Liver (tissue), 9 donors: ENCODE results near the gene GALNTL6. TPM values are rescaled to one million over a fixed set of nuclear protein-coding genes. Genes with fewer than 3 reads are reported as not detected.

ENCODE experiments used
- DNase-seq: peaks from one replicate; pipeline ENCODE4 v3.0.0-alpha.2; 2017; ENCODE audit warnings: low spot score
- H3K27ac ChIP-seq, 2 donors: one replicate each; pipeline ENCODE4 v1.7.0; 2013; ENCODE audit warnings: inconsistent platforms in 2 of 2, low read length in 2 of 2, control low read depth in 1 of 2, low read depth in 1 of 2, mild to moderate bottlenecking in 1 of 2
- H3K27me3 ChIP-seq, 4 donors: one replicate each; pipeline versions ENCODE4 v1.6.1 to v1.7.0; 2013; ENCODE audit warnings: low read length in 3 of 4, inconsistent platforms in 1 of 4, mild to moderate bottlenecking in 1 of 4, moderate library complexity in 1 of 4; ENCODE audit not compliant: control insufficient read depth in 4 of 4, insufficient read depth in 4 of 4
- H3K36me3 ChIP-seq, 4 donors: one replicate each; pipeline versions ENCODE4 v1.6.1 to v1.7.0; 2013; ENCODE audit warnings: low read length in 3 of 4, mild to moderate bottlenecking in 3 of 4, low read depth in 1 of 4, moderate library complexity in 1 of 4; ENCODE audit not compliant: control insufficient read depth in 4 of 4, insufficient read depth in 3 of 4
- H3K4me1 ChIP-seq, 4 donors: one replicate each; pipeline versions ENCODE4 v1.6.1 to v1.7.0; 2013; ENCODE audit warnings: low read length in 3 of 4, mild to moderate bottlenecking in 3 of 4, moderate library complexity in 1 of 4; ENCODE audit not compliant: control insufficient read depth in 4 of 4, insufficient read depth in 4 of 4
- H3K4me3 ChIP-seq, 3 donors: one replicate each; pipeline versions ENCODE4 v1.6.1 to v1.7.0; 2013; ENCODE audit warnings: low read length in 3 of 3, control low read depth in 1 of 3, low read depth in 1 of 3, mild to moderate bottlenecking in 1 of 3
- H3K9ac ChIP-seq, 2 donors: one replicate each; pipeline ENCODE4 v1.7.0; 2013; ENCODE audit warnings: low read length in 2 of 2, mild to moderate bottlenecking in 2 of 2, moderate library complexity in 2 of 2, control low read depth in 1 of 2, low read depth in 1 of 2
- H3K9me3 ChIP-seq, 4 donors: one replicate each; pipeline versions ENCODE4 v1.6.1 to v1.7.0; 2013; ENCODE audit warnings: low read length in 3 of 4; ENCODE audit not compliant: control insufficient read depth in 4 of 4
- EGR1 ChIP-seq, 2 donors: IDR thresholded peaks; 2 replicates each; pipeline ENCODE4 v1.6.1; 2016 to 2018; ENCODE audit warnings: antibody characterized with exemption in 2 of 2, low read depth in 2 of 2
- FOXA1 ChIP-seq: IDR thresholded peaks from 2 replicates; pipeline ENCODE4 v1.6.1; 2016; ENCODE audit warnings: antibody characterized with exemption
- FOXA2 ChIP-seq: IDR thresholded peaks from 2 replicates; pipeline ENCODE4 v1.6.1; 2016; ENCODE audit warnings: antibody characterized with exemption
- GABPA ChIP-seq, 2 donors: IDR thresholded peaks in 1 of 2; conservative IDR thresholded peaks in 1 of 2; 2 replicates each; pipeline ENCODE4 v1.6.1; 2016; ENCODE audit warnings: antibody characterized with exemption in 2 of 2, mild to moderate bottlenecking in 1 of 2, moderate library complexity in 1 of 2
- HNF4A ChIP-seq, 2 donors: conservative IDR thresholded peaks; 2 replicates each; pipeline ENCODE4 v1.6.1; 2016; ENCODE audit warnings: antibody characterized with exemption in 2 of 2, mild to moderate bottlenecking in 2 of 2
- HNF4G ChIP-seq: IDR thresholded peaks from 2 replicates; pipeline ENCODE4 v1.6.1; 2016; ENCODE audit warnings: antibody characterized with exemption
- JUND ChIP-seq, 2 donors: IDR thresholded peaks; 2 replicates each; pipeline ENCODE4 v1.6.1; 2016; ENCODE audit warnings: antibody characterized with exemption in 2 of 2
- NR2F2 ChIP-seq: IDR thresholded peaks from 2 replicates; pipeline ENCODE4 v1.6.1; 2016; ENCODE audit warnings: antibody characterized with exemption
- RAD21 ChIP-seq, 2 donors: IDR thresholded peaks; 2 replicates each; pipeline ENCODE4 v1.6.1; 2016; ENCODE audit warnings: antibody characterized with exemption in 2 of 2, mild to moderate bottlenecking in 2 of 2
- RXRA ChIP-seq, 2 donors: IDR thresholded peaks; 2 replicates each; pipeline ENCODE4 v1.6.1; 2017 to 2018; ENCODE audit warnings: antibody characterized with exemption in 2 of 2, mild to moderate bottlenecking in 1 of 2
- SP1 ChIP-seq: IDR thresholded peaks from 2 replicates; pipeline ENCODE4 v1.6.1; 2018; ENCODE audit warnings: antibody characterized with exemption, mild to moderate bottlenecking
- TAF1 ChIP-seq: conservative IDR thresholded peaks from 2 replicates; pipeline ENCODE4 v1.6.1; 2016; ENCODE audit warnings: antibody characterized with exemption, mild to moderate bottlenecking
- YY1 ChIP-seq: IDR thresholded peaks from 2 replicates; pipeline ENCODE4 v1.6.1; 2016; ENCODE audit warnings: antibody characterized with exemption, mild to moderate bottlenecking
- ZBTB33 ChIP-seq: IDR thresholded peaks from 2 replicates; pipeline ENCODE4 v1.6.1; 2016; ENCODE audit warnings: antibody characterized with exemption
- polyA plus RNA-seq, 2 donors: library from polyadenylated mRNA; stranded (reverse) in 1 of 2; unstranded in 1 of 2; fragments of 200-250 nt in 1 of 2; fragments of >200 nt in 1 of 2; fragmentation: Nextera tagmentation in 1 of 2; extraction: Ambion mirVana in 1 of 2; gene quantifications; one replicate each; pipeline versions ENCODE4 v1.2.1 to v1.2.3, GENCODE V29; 2013 to 2015
- total RNA-seq, 2 donors: library from RNA; depleted of rRNA; stranded (reverse); fragments of >200 nt; gene quantifications; one replicate each; pipeline ENCODE4 v1.2.3, GENCODE V29; 2014
- TF ChIP-seq, protein P1 (sequence below): IDR thresholded peaks from 2 replicates; pipeline ENCODE4 v1.6.1; 2016; ENCODE audit warnings: antibody characterized with exemption, mild to moderate bottlenecking
- TF ChIP-seq, protein P2 (sequence below): IDR thresholded peaks from 2 replicates; pipeline ENCODE4 v1.6.1; 2016; ENCODE audit warnings: antibody characterized with exemption
- TF ChIP-seq, protein P3 (sequence below): IDR thresholded peaks from 2 replicates; pipeline ENCODE4 v1.6.1; 2016; ENCODE audit warnings: antibody characterized with exemption
- TF ChIP-seq, protein P4 (sequence below): fragments of 150-350 bp; IDR thresholded peaks from 2 replicates; pipeline ENCODE4 v1.5.1; 2017; ENCODE audit warnings: improper control_type of control experiment, low read depth, low read length; ENCODE audit not compliant: missing input control
- donor health status: healthy.
- donor health status: healthy.
- donor health status: healthy.
- donor health status: healthy.
- donor health status: healthy.

GALNTL6 gene
- total and polyA plus RNA-seq, 4 donors = 0.06 to 0.08 TPM; not detected in 2

DNA sequence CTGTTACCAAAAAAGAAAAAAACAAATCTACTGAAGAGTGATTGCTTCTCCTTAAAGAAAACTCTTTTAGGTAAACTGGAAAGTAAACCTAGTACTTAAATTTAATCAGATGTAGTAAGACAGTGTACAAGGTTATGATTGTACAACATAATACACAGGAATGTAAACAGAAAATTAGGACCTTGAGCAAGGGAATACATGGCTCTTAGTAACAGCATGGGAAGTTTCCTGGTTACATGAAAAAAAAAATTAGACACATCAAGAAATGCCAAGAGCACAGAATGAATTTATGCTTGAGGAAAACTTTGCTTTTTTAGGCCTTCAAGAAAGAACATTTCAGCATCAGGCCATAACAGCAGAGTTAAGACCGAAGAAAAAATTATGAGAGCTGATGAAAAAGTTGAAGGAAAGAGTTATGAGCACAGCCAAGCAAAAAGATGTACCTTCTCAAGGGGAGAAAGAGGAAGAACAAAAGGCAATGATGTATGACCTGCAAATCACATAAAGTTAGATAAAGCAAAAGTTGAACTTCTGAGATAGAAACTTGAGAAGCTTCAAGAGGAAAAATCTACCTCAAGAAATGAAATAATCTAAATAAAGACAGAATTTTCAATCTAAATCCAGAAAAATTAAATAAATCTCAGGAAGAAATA lies 311.6 kb downstream of the GALNTL6 start (continued):
- TF ChIP-seq, protein P1, sequence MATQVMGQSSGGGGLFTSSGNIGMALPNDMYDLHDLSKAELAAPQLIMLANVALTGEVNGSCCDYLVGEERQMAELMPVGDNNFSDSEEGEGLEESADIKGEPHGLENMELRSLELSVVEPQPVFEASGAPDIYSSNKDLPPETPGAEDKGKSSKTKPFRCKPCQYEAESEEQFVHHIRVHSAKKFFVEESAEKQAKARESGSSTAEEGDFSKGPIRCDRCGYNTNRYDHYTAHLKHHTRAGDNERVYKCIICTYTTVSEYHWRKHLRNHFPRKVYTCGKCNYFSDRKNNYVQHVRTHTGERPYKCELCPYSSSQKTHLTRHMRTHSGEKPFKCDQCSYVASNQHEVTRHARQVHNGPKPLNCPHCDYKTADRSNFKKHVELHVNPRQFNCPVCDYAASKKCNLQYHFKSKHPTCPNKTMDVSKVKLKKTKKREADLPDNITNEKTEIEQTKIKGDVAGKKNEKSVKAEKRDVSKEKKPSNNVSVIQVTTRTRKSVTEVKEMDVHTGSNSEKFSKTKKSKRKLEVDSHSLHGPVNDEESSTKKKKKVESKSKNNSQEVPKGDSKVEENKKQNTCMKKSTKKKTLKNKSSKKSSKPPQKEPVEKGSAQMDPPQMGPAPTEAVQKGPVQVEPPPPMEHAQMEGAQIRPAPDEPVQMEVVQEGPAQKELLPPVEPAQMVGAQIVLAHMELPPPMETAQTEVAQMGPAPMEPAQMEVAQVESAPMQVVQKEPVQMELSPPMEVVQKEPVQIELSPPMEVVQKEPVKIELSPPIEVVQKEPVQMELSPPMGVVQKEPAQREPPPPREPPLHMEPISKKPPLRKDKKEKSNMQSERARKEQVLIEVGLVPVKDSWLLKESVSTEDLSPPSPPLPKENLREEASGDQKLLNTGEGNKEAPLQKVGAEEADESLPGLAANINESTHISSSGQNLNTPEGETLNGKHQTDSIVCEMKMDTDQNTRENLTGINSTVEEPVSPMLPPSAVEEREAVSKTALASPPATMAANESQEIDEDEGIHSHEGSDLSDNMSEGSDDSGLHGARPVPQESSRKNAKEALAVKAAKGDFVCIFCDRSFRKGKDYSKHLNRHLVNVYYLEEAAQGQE = no peak

GRCh38 chr4:172125443-172125842 lies 312.2 kb downstream of the GALNTL6 start:
- no peaks in the 10 kb centered on the region for H3K9me3 ChIP-seq
- H3K27ac ChIP-seq = no peak overlapping the region
- no peaks in the 10 kb centered on the region for H3K27me3 ChIP-seq
- no peak overlapping the region for H3K4me3 ChIP-seq
- no peak overlapping the region for H3K9ac ChIP-seq
- TF ChIP-seq, protein P2, sequence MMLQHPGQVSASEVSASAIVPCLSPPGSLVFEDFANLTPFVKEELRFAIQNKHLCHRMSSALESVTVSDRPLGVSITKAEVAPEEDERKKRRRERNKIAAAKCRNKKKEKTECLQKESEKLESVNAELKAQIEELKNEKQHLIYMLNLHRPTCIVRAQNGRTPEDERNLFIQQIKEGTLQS = no peak
- no peak for TF ChIP-seq FOXA1
- TF ChIP-seq, protein P1 = no peak
- no peak for TF ChIP-seq RXRA (IDR thresholded peaks at IDR 0.05)
- TF ChIP-seq ZBTB33 = no peak
- no peak for TF ChIP-seq NR2F2
- TF ChIP-seq HNF4A (conservative IDR thresholded peaks at IDR 0.05) = no peak
- TF ChIP-seq SP1 = no peak
- TF ChIP-seq YY1 = no peak
- TF ChIP-seq, protein P3, sequence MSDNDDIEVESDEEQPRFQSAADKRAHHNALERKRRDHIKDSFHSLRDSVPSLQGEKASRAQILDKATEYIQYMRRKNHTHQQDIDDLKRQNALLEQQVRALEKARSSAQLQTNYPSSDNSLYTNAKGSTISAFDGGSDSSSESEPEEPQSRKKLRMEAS = no peak
- no peak for TF ChIP-seq GABPA (IDR thresholded peaks at IDR 0.05 in 1 of 2, conservative IDR thresholded peaks at IDR 0.05 in 1 of 2)
- TF ChIP-seq HNF4G = no peak
- TF ChIP-seq, protein P4, sequence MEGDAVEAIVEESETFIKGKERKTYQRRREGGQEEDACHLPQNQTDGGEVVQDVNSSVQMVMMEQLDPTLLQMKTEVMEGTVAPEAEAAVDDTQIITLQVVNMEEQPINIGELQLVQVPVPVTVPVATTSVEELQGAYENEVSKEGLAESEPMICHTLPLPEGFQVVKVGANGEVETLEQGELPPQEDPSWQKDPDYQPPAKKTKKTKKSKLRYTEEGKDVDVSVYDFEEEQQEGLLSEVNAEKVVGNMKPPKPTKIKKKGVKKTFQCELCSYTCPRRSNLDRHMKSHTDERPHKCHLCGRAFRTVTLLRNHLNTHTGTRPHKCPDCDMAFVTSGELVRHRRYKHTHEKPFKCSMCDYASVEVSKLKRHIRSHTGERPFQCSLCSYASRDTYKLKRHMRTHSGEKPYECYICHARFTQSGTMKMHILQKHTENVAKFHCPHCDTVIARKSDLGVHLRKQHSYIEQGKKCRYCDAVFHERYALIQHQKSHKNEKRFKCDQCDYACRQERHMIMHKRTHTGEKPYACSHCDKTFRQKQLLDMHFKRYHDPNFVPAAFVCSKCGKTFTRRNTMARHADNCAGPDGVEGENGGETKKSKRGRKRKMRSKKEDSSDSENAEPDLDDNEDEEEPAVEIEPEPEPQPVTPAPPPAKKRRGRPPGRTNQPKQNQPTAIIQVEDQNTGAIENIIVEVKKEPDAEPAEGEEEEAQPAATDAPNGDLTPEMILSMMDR = no peak
- no peak for TF ChIP-seq RAD21 (IDR thresholded peaks at IDR 0.05)
- no peak for TF ChIP-seq TAF1
- TF ChIP-seq FOXA2 = no peak
- TF ChIP-seq JUND (IDR thresholded peaks at IDR 0.05) = no peak
- TF ChIP-seq EGR1 (IDR thresholded peaks at IDR 0.05; ENCODE audit: low read depth in 2 of 2) = no peak
- no peaks in the 10 kb centered on the region for H3K36me3 ChIP-seq
- H3K4me1 ChIP-seq = no peaks in the 10 kb centered on the region
- no peak for DNase-seq
